Esophagus squamous epithelium (tissue), 4 donors: Measurements from ENCODE around the gene EGFR.

ENCODE experiments used
- POLR2A ChIP-seq, 4 donors: fragments of 450-650 bp; IDR thresholded peaks; one replicate each; pipeline ENCODE4 v1.6.1; 2017; ENCODE audit warnings: antibody characterized with exemption in 4 of 4, mild to moderate bottlenecking in 4 of 4, moderate library complexity in 3 of 4
- TF ChIP-seq, protein P1 (sequence below), 6 experiments: fragments of 450-650 bp in 4 of 6; fragments of 200-600 bp in 2 of 6; sonication (generic) in 2 of 6; IDR thresholded peaks; one replicate each; pipeline ENCODE4 v1.5.1; 2016 to 2019; ENCODE audit warnings: antibody characterized with exemption in 6 of 6, mild to moderate bottlenecking in 4 of 6, moderate library complexity in 4 of 6

DNA sequence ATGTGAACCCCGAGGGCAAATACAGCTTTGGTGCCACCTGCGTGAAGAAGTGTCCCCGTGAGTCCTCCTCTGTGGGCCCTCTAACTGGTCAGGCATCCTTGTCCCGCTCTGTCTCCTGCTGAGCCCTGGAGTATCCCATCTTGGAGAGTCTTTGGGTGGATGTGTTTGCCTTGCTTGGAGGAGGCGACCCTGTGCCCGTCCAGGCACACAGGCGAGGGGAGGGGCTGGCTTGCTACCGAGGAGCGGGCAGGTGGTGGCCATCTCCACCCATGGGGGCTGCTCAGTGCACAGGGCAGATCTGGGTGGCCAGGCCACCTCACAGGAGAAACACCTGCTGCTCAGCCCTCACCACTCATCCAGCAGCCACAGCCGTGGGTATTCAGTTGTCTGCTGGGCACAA lies 135.3 kb downstream of the EGFR start:
- TF ChIP-seq POLR2A (IDR thresholded peaks at IDR 0.05): no peak
- TF ChIP-seq, protein P1, sequence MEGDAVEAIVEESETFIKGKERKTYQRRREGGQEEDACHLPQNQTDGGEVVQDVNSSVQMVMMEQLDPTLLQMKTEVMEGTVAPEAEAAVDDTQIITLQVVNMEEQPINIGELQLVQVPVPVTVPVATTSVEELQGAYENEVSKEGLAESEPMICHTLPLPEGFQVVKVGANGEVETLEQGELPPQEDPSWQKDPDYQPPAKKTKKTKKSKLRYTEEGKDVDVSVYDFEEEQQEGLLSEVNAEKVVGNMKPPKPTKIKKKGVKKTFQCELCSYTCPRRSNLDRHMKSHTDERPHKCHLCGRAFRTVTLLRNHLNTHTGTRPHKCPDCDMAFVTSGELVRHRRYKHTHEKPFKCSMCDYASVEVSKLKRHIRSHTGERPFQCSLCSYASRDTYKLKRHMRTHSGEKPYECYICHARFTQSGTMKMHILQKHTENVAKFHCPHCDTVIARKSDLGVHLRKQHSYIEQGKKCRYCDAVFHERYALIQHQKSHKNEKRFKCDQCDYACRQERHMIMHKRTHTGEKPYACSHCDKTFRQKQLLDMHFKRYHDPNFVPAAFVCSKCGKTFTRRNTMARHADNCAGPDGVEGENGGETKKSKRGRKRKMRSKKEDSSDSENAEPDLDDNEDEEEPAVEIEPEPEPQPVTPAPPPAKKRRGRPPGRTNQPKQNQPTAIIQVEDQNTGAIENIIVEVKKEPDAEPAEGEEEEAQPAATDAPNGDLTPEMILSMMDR (IDR thresholded peaks at IDR 0.05): no peak
